DMS 273 (cell line): ENCODE data around the gene GLYATL3.
"Not testable (repeated sequence)": the region's sequence is repeated elsewhere in the genome, so short reads cannot be mapped to it uniquely, and the experiment has no call there.

Experiments
- DNase-seq: peaks from one replicate; lab custom pipeline; 2025; ENCODE audit not compliant: unreplicated experiment; lab: John Stamatoyannopoulos, UW

Gene GLYATL3

GRCh38 chr6:49499623-49500022, at the start of gene GLYATL3:
Gene GLYATL3, plus strand, starts transcription at chr6:49499923. Its CDS starts 12,068 bp downstream, at chr6:49511991.
- DNase-seq: no peak

DNA sequence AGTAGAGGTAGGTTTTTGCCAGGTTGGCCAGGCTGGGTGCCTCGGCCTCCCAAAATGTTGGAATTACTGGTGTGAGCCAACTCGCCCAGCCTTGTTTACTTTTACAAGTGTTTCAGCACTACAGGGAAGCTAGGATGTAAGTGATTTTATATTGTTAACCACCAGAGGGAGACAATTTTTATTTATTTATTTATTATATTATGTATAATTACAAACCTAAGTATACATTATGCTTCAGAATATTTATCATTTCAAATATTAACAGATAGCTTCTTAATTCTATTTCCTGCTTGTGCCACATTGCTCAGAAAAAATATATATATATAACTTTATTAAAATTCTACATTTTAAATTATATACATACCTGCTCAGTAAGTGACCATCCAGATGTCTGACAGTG, 46.5 kb upstream of the GLYATL3 start:
- DNase-seq: peak; percentile 9

DNA sequence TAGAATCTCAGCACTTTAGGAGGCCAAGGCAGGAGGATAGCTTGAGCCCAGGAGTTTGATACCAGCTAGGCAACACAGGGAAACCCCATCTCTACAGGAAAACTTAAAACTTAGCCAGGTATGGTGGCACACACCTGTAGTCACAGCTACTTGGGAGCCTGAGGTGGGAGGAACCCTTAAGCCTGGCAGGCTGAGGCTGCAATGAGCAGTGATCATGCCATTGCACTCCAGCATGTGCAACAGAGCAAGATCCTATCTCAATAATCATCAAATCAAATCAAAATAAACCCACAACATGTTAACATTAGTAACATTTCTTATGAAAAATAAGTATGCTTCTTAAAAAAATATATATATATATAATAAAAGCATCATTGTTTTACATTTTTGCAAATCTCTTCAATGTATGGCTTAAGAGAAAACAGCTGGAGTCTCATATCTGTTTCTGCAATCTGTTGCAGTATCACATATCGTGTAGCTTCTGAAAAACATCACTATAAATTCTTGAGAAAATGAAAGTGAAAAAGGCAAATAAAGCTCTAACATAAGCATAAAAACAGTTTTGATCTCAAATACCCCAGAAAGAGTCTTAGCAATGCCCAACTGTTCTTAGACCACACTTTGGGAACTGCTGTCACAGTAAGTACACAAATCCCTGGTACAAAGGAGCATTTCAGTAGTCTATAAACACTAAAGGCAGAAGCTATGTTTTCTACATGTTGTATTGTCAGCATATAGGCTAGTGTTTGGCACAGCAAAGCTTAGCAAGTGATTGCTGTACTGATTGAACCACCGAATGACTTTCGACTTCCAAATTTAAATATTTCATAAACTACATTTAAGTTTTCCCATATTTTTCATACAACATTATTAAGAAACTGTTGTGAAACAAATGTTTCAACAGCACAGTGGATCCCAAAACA, 44.7 kb upstream of the GLYATL3 start:
- peak; percentile 1 for DNase-seq

DNA sequence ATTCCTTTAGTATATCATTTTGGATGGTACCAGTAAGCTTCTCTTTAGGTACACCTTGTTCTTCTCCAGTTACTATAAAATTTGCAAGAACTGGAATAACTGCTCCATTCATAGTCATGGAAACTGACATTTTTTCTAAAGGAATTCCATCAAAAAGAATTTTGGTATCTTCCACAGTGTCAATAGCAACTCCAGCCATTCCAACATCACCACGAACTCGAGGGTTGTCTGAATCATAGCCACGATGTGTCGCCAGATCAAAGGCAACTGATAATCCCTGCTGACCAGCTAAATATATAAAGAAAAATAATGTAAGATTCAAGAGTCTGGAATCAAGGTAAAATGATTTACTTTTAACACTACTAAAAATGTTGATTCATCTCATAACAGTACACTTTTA, 42.0 kb upstream of the GLYATL3 start:
- no peak for DNase-seq

DNA sequence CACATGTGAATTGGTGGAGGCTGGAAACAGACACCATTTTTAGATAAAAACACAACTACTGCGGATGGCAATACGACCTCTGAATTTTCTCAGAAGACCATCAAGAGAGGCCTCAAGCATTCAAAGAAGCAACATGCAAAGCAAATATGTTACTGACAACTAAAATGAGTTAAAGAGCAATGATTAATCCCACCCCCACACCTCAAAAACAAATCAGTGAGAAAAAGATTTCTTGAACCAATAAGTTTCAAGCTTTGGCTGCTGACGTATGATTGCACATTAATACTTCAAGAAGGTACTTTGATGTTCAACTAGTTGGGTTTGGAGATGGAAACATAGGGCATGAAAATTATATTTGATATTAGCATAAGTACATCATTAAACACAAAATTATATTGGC, 37.7 kb upstream of the GLYATL3 start:
- DNase-seq: peak; percentile 4

DNA sequence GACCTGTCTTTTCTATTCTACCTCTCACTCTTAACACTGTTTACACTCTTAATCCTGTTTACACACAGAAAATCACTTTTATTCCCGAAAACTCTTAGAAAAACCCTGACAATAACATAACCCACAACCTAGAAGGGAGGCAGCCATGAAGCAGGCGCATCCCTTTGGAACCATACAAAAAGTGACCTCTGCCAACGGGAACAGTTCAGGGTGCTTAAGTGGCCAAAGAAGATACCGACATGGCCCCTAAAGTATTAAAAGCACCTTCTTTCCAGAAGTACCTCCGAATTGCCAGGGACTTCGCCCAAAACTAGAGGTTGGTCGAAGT, 37.2 kb upstream of the GLYATL3 start:
- peak; percentile 44 for DNase-seq

GRCh38 chr6:49462927-49463611, 36.7 kb upstream of the GLYATL3 start, which contains the start of the genes CENPQ and MMUT:
Gene CENPQ, plus strand, starts transcription at chr6:49463370. Its CDS starts 6,807 bp downstream, at chr6:49470177.
Gene MMUT, minus strand, starts transcription at chr6:49463253. Its CDS starts 3,787 bp downstream, at chr6:49459466.
- peak; percentile 98 for DNase-seq

DNA sequence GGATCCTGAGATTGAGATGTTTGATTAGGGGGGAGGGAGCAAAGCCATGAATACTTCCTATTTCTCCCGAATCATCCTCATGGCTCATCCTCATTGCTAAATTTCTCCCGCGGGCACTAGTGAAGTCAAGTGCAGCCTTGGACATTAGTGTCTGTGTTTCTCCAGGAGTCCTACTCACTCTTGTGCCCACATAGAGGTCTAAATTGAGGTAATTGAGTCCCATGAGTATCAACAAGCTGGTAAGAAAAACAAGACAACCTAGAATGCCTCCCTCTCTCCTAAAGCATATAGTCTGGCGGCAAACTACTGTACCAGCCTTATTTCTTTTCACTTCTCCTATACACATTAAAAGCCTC, 36.1 kb upstream of the GLYATL3 start:
- peak; percentile 43 for DNase-seq

DNA sequence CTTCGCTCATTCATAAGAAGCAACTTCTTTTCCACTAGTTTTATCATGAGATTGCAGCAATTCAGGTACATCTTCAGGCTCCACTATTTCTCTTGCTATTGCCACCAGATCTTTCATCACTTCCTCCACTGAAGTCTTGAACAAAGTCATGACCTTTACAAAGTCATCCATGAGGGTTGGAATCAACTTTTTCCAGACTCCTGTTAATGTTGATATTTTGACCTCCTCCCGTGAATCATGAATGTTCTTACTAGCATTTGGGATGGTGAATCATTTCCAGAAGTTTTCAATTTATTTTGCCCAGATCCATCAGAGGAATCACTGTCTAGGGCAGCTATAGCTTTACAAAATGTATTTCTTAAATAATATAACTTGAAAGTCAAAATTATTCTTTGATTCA, 35.0 kb upstream of the GLYATL3 start:
- no peak for DNase-seq

- no peak for DNase-seq
Observed at GRCh38 chr6:49468042-49468441, 31.7 kb upstream of the GLYATL3 start.

GRCh38 chr6:49476564-49476963, 23.2 kb upstream of the GLYATL3 start:
- DNase-seq: not testable (repeated sequence)

DNA sequence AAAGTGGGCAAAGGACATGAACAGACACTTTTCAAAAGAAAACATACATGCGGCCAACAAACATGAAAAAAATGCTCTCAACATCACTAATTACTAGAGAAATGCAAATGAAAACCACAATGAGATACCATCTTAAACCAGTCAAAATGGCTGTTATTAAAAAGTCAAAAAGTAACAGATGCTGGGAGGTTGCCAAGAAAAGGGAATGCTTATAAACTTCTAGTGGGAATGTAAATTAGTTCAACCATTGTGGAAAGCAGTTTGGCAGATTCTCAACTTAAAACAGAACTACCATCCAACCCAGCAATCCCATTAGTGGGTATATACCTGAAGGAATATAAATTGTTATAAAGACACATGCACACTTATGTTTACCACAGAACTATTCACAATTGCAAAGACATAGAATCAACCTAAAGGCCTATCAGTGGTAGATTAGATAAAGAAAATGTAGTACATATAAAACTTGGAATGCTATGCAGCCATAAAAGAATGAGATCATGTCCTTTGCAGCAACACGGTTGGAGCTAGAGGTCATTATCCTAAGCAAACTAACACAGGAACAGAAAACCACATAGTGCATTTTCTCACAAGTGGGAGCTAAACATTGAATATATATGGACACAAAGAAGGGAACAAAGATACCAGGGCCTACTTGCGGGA, 20.3 kb upstream of the GLYATL3 start:
- DNase-seq: peak; percentile 4

DNA sequence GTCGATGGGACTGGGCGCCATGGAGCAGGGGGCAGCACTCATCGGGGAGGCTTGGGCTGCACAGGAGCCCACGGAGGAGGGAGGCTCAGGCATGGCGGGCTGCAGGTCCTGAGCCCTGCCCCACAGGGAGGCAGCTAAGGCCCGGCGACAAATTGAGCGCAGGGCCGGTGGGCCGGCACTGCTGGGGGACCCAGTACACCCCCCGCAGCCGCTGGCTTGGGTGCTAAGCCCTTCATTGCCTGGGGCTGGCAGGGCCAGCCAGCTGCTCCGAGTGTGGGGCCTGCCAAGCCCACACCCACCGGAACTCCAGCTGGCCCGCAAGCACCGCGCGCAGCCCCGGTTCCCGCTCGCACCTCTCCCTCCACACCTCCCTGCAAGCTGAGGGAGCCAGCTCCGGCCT, 17.9 kb upstream of the GLYATL3 start:
- not testable (repeated sequence) for DNase-seq

DNA sequence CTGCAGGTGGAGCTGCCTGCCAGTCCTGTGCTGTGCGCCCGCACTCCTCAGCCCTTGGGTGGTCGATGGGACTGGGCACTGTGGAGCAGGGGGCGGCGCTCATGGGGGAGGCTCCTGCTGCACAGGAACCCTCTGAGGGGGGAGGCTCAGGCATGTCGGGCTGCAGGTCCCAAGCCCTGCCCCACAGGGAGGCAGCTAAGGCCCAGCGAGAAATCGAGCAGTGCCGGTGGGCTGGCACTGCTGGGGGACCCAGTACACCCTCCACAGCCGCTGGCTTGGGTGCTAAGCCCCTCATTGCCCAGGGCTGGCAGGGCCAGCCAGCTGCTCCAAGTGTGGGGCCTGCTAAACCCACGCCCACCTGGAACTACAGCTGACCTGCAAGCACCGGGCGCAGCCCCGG, 16.3 kb upstream of the GLYATL3 start:
- DNase-seq: not testable (repeated sequence)

DNA sequence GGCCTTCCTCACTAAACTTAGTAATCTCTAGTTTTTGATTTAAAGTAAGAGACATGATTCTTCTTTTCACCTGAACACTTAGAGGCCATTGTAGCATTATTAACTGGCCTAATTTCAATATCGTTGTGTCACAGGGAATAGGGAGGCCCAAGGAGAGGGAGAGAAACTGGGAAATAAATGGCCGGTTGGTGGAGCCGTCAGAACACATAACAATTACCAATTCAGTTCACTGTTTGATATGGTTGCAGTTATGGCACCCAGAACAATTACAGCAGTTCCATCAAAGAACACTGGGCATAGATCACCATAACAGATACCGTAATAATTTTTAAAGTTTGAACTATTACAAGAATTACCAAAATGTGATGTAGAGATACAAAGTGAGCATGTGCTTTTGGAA, 9.1 kb upstream of the GLYATL3 start:
- DNase-seq: no peak

DNA sequence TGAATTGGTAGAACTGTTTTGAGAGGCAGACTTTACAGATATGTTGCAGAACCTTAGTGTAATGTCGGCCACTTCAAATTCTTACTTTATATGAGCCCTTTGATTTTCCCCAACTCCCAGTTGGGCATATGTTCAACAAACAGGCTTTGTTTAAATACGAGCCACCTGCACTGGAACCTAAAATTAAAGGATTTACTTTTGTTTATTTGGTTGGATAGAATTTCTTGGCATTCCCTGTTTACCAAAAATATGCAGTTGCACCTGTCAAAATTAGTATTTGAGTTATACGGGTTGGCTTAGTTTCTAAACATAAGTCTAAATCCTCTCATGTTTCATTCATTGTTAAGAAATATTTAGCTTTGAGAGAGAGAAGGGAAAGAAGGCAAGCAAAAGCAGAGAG, 2.4 kb upstream of the GLYATL3 start:
- DNase-seq: no peak

- no peak for DNase-seq
Observed at GRCh38 chr6:49499126-49499525, 597 bp upstream of the GLYATL3 start.

DNA sequence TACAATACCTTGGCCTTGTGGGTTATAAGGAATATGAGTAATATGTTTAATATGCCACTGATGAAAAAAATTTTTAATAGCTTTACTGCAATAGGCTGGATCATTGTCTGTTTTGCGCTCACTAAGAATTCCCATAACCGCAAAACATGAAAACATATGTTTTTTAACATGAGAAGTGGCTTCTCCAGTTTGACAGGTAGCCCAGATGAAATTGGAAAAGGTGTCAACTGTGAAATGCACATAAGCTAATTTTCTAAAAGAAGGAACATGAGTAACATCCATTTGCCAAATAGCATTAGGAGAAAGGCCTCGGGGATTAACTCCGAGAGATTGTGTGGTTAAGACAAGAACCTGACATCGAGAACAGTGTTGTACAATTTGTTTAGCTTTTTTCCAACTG, 4.9 kb downstream of the GLYATL3 start:
- no peak for DNase-seq

GRCh38 chr6:49506569-49507111, 6.9 kb downstream of the GLYATL3 start:
- no peak for DNase-seq

- DNase-seq: no peak
Observed at GRCh38 chr6:49509342-49509741, 9.6 kb downstream of the GLYATL3 start.
